GM23248 (cell line): ENCODE measurements around the gene RAPGEF4.

Experiments used
- EZH2 ChIP-seq: fragments of 200-600 bp; sonication (generic); IDR thresholded peaks from 2 replicates; pipeline ENCODE4 v1.6.1; 2018; ENCODE audit warnings: antibody characterized with exemption, mild to moderate bottlenecking; ENCODE audit not compliant: insufficient read depth, poor library complexity, severe bottlenecking
- EZH2phosphoT487 ChIP-seq: fragments of 200-600 bp; sonication (generic); IDR thresholded peaks from 2 replicates; pipeline ENCODE4 v1.6.1; 2018; ENCODE audit warnings: antibody characterized with exemption, moderate library complexity, mild to moderate bottlenecking, low read depth; ENCODE audit not compliant: insufficient read depth

- no peak for TF ChIP-seq EZH2
- no peak for TF ChIP-seq EZH2phosphoT487
Measured at GRCh38 chr2:173051463-173052215, 316.0 kb downstream of the RAPGEF4 start.
